Measurements from ENCODE around the gene ZNF341.

The ZNF341 gene

GRCh38 chr20:33796263-33796906 is 64.6 kb downstream of the ZNF341 start:
- no peaks in the 10 kb centered on the region for H3K9me3 ChIP-seq
- H3K4me1 ChIP-seq (ENCODE audit: control insufficient read depth in 1 of 2, insufficient read depth in 1 of 2, low read depth in 1 of 2, low read length in 1 of 2), result peaks cover 8 to 9% of the 10 kb centered on the region in 2 experiments
- TF ChIP-seq, protein P1, sequence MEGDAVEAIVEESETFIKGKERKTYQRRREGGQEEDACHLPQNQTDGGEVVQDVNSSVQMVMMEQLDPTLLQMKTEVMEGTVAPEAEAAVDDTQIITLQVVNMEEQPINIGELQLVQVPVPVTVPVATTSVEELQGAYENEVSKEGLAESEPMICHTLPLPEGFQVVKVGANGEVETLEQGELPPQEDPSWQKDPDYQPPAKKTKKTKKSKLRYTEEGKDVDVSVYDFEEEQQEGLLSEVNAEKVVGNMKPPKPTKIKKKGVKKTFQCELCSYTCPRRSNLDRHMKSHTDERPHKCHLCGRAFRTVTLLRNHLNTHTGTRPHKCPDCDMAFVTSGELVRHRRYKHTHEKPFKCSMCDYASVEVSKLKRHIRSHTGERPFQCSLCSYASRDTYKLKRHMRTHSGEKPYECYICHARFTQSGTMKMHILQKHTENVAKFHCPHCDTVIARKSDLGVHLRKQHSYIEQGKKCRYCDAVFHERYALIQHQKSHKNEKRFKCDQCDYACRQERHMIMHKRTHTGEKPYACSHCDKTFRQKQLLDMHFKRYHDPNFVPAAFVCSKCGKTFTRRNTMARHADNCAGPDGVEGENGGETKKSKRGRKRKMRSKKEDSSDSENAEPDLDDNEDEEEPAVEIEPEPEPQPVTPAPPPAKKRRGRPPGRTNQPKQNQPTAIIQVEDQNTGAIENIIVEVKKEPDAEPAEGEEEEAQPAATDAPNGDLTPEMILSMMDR (IDR thresholded peaks at IDR 0.05), result no peak
- H3K4me3 ChIP-seq (ENCODE audit: low read depth in 1 of 2, low read length in 1 of 2), result no peak overlapping the region
- peaks cover 5% of the 10 kb centered on the region for H3K36me3 ChIP-seq
- H3K27me3 ChIP-seq, result no peaks in the 10 kb centered on the region
- no peak overlapping the region for H3K27ac ChIP-seq

- no peaks in the 10 kb centered on the region for H3K9me3 ChIP-seq
- TF ChIP-seq, protein P1 (IDR thresholded peaks at IDR 0.05), result no peak
Observed at GRCh38 chr20:33796907-33797544, 65.2 kb downstream of the ZNF341 start.

DNA sequence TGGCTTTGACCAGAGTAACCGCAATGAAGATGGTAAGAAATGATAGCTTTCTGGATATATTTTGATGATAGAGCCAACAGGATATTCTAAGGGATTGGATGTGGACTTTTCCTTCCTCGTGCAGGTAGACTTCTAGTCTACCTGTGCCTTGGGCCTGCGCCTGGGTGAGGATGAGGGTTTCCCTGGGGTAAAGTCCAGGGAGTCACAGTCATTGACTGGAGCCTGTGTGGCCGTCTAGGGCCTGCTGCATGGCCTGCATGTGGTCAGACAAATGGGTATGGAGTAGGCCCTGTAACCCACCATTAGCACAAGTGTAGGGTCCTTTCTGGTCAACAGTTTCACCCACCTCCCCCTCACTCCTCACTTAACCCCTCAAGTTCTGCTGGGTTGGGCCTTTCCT is 66.6 kb downstream of the ZNF341 start:
- no peaks in the 10 kb centered on the region for H3K36me3 ChIP-seq
- no peak overlapping the region for H3K27ac ChIP-seq
- H3K4me1 ChIP-seq (ENCODE audit: control insufficient read depth in 1 of 2, insufficient read depth in 1 of 2, low read depth in 1 of 2, low read length in 1 of 2), result peaks cover 8 to 9% of the 10 kb centered on the region in 2 experiments
- no peaks in the 10 kb centered on the region for H3K27me3 ChIP-seq
- no peak overlapping the region for H3K4me3 ChIP-seq (ENCODE audit: low read depth in 1 of 2, low read length in 1 of 2)
- H3K9me3 ChIP-seq, result no peaks in the 10 kb centered on the region
- TF ChIP-seq, protein P1 (IDR thresholded peaks at IDR 0.05), result no peak

More at GRCh38 chr20:33796907-33797544, 65.2 kb downstream of the ZNF341 start:
- no peaks in the 10 kb centered on the region for H3K36me3 ChIP-seq
- no peak overlapping the region for H3K4me3 ChIP-seq (ENCODE audit: low read depth in 1 of 2, low read length in 1 of 2)
- no peak overlapping the region for H3K27ac ChIP-seq
- H3K27me3 ChIP-seq, result no peaks in the 10 kb centered on the region
- peaks cover 8 to 9% of the 10 kb centered on the region in 2 experiments for H3K4me1 ChIP-seq (ENCODE audit: control insufficient read depth in 1 of 2, insufficient read depth in 1 of 2, low read depth in 1 of 2, low read length in 1 of 2)

DNA sequence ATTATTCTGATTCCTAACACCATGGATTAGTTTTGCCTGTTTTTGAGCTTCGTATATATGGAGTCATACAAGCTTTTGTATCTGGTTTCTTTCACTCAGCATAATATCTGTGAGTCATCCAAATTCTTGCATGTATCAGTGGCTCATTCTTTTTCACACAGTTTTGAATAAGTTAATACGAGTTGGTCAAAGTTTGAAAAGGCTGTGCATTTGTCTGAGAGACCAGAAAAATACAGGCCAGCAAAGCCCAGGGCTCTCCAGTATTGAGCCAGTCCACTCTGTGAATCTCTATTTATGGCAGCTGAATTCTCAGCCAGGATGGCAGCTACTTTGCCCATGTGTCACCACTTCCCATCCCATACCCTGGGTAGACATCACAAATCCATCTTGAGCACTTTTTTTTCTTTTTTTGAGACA is 72.1 kb downstream of the ZNF341 start:
- TF ChIP-seq, protein P1 (IDR thresholded peaks at IDR 0.05), result no peak
- Histone ChIP-seq H3K4me3 (ENCODE audit: low read depth in 1 of 2, low read length in 1 of 2) (no peak overlapping the region), H3K9me3 (no peaks in the 10 kb centered on the region), H3K36me3 (no peaks in the 10 kb centered on the region), H3K27me3 (no peaks in the 10 kb centered on the region), H3K27ac (no peak overlapping the region), H3K4me1 (ENCODE audit: control insufficient read depth in 1 of 2, insufficient read depth in 1 of 2, low read depth in 1 of 2, low read length in 1 of 2) (peaks cover 9 to 13% of the 10 kb centered on the region in 2 experiments)

DNA sequence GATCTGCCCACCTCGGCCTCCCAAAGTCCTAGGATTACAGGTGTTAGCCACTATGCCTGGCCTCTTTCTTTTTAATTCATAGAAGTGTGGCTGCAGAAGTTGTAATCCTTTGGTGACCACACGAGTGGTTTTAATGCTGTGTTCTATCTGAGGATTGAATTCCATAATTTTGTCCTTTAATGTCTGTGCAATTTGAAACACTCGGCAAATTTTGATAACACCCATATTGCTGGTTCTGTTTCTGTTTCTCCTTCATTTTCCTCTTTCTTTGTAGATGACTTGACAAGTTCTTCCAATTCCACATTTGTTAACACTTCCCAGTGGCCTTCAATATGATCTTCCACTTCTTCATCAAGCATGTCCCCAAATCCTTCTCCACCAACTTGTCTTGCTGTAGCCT is 76.6 kb downstream of the ZNF341 start:
- H3K4me1 ChIP-seq (ENCODE audit: control insufficient read depth in 1 of 2, insufficient read depth in 1 of 2, low read depth in 1 of 2, low read length in 1 of 2), result peaks cover 33 to 37% of the 10 kb centered on the region in 2 experiments
- no peaks in the 10 kb centered on the region for H3K9me3 ChIP-seq
- no peaks in the 10 kb centered on the region for H3K36me3 ChIP-seq
- no peak overlapping the region for H3K4me3 ChIP-seq (ENCODE audit: low read depth in 1 of 2, low read length in 1 of 2)
- H3K27me3 ChIP-seq, result no peaks in the 10 kb centered on the region
- H3K27ac ChIP-seq, result no peak overlapping the region
- TF ChIP-seq, protein P1 (IDR thresholded peaks at IDR 0.05), result no peak

All from neutrophil (primary cell).